Fibroblast of lung (primary cell): ENCODE measurements around the gene APBB1IP. TPM values are rescaled to one million over a fixed set of nuclear protein-coding genes. Genes with fewer than 3 reads are reported as not detected.

ENCODE experiments used
- DNase-seq, 2 donors: peaks; one replicate each; pipeline versions ENCODE4 v3.0.0 to v3.0.0-alpha.2; 2010; ENCODE audit warnings: low read depth in 2 of 2
- H2AFZ ChIP-seq: 2 replicates; pipeline ENCODE4 v1.5.1; 2012; ENCODE audit warnings: low read length, control low read depth, inconsistent platforms
- H3K27ac ChIP-seq: 2 replicates; pipeline ENCODE4 v1.5.1; 2011; ENCODE audit warnings: low read length, control low read depth; ENCODE audit not compliant: insufficient read depth
- H3K27me3 ChIP-seq: 2 replicates; pipeline ENCODE4 v1.5.1; 2011; ENCODE audit warnings: mild to moderate bottlenecking, low read length; ENCODE audit not compliant: control insufficient read depth, insufficient read depth
- H3K36me3 ChIP-seq: 2 replicates; pipeline ENCODE4 v1.5.1; 2011; ENCODE audit warnings: low read length; ENCODE audit not compliant: control insufficient read depth, insufficient read depth
- H3K4me1 ChIP-seq: 2 replicates; pipeline ENCODE4 v1.5.1; 2011; ENCODE audit warnings: low read length; ENCODE audit not compliant: control insufficient read depth, insufficient read depth; ENCODE audit errors: extremely low read depth
- H3K4me2 ChIP-seq: 2 replicates; pipeline ENCODE4 v1.5.1; 2011; ENCODE audit warnings: low read length, control low read depth; ENCODE audit not compliant: insufficient read depth; ENCODE audit errors: extremely low read depth
- H3K4me3 ChIP-seq, 4 experiments: fragments of 200-600 bp in 1 of 4; sonication (generic) in 1 of 4; replicated peaks in 1 of 4; 2 replicates each; pipeline ENCODE4 v1.5.1; 2011 to 2016; ENCODE audit warnings: low read length in 4 of 4, low read depth in 3 of 4, mild to moderate bottlenecking in 3 of 4, control low read depth in 2 of 4, inconsistent platforms in 1 of 4, mixed read lengths in 1 of 4; ENCODE audit not compliant: insufficient read depth in 1 of 4; ENCODE audit errors: control extremely low read depth in 1 of 4
- H3K79me2 ChIP-seq: 2 replicates; pipeline ENCODE4 v1.5.1; 2012; ENCODE audit warnings: mild to moderate bottlenecking, low read length, inconsistent platforms; ENCODE audit not compliant: control insufficient read depth, insufficient read depth
- H3K9ac ChIP-seq: 2 replicates; pipeline ENCODE4 v1.5.1; 2011; ENCODE audit warnings: mild to moderate bottlenecking, low read length, control low read depth; ENCODE audit not compliant: insufficient read depth
- H3K9me3 ChIP-seq: 2 replicates; pipeline ENCODE4 v1.5.1; 2012; ENCODE audit warnings: low read depth, low read length; ENCODE audit not compliant: control insufficient read depth, insufficient read depth
- H4K20me1 ChIP-seq: 2 replicates; pipeline ENCODE4 v1.5.1; 2011; ENCODE audit warnings: low read length; ENCODE audit not compliant: control insufficient read depth, insufficient read depth; ENCODE audit errors: extremely low read depth
- EZH2 ChIP-seq: IDR thresholded peaks from 2 replicates; pipeline ENCODE4 v1.5.1; 2012; ENCODE audit warnings: low read length, control low read depth, mild to moderate bottlenecking; ENCODE audit errors: missing control alignments
- polyA plus RNA-seq, 2 donors: library from polyadenylated mRNA; depleted of rRNA in 1 of 2; stranded (reverse) in 1 of 2; unstranded in 1 of 2; fragments of >200 nt; gene quantifications; 2 replicates each; pipeline ENCODE4 v1.2.1, GENCODE V29; 2011 to 2012; ENCODE audit warnings: missing spikeins in 1 of 2
- total RNA-seq: library from RNA; depleted of rRNA; stranded (reverse); fragments of >200 nt; gene quantifications from 2 replicates; pipeline ENCODE4 v1.2.1, GENCODE V29; 2014
- TF ChIP-seq, protein P1 (sequence below), 2 donors: IDR thresholded peaks in 1 of 2; conservative IDR thresholded peaks in 1 of 2; 1 replicate in 1 of 2; 2 replicates in 1 of 2; pipeline ENCODE4 v1.5.1; 2011 to 2012; ENCODE audit warnings: low read length in 2 of 2, control low read depth in 1 of 2, inconsistent platforms in 1 of 2, low read depth in 1 of 2, mild to moderate bottlenecking in 1 of 2

The APBB1IP gene
- total and polyA plus RNA-seq, 2 donors (not counting 1 experiment from before 2014, with no cell fraction given) = 1.5 TPM

DNA sequence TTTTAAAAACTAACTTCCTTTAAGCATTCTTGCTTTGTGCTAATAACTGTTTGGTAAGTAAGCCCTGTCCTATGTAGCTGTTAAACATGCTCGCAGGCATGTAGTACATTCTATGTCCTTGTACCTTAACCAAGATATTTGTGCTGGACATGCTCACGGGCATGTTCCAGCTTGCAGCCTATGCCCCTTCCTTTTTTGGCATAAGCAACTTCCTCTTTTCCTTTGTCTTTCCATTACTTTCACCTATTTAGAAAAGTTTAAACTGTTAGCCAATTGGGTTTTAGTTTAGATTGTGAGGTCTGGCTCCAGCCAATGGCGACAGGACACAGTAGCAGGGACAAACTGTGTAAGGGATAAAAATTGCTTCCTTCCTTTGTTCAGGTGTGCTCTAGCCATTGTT is 14.4 kb upstream of the APBB1IP start:
- no peaks in the 10 kb centered on the region for H3K36me3 ChIP-seq
- no peaks in the 10 kb centered on the region for H3K27me3 ChIP-seq
- no peaks in the 10 kb centered on the region for H3K9me3 ChIP-seq
- no peak for TF ChIP-seq EZH2
- TF ChIP-seq, protein P1, sequence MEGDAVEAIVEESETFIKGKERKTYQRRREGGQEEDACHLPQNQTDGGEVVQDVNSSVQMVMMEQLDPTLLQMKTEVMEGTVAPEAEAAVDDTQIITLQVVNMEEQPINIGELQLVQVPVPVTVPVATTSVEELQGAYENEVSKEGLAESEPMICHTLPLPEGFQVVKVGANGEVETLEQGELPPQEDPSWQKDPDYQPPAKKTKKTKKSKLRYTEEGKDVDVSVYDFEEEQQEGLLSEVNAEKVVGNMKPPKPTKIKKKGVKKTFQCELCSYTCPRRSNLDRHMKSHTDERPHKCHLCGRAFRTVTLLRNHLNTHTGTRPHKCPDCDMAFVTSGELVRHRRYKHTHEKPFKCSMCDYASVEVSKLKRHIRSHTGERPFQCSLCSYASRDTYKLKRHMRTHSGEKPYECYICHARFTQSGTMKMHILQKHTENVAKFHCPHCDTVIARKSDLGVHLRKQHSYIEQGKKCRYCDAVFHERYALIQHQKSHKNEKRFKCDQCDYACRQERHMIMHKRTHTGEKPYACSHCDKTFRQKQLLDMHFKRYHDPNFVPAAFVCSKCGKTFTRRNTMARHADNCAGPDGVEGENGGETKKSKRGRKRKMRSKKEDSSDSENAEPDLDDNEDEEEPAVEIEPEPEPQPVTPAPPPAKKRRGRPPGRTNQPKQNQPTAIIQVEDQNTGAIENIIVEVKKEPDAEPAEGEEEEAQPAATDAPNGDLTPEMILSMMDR (conservative IDR thresholded peaks at IDR 0.05 in 1 of 2, IDR thresholded peaks at IDR 0.05 in 1 of 2; ENCODE audit: low read depth in 1 of 2, low read length in 2 of 2) = no peak
- H4K20me1 ChIP-seq = no peaks in the 10 kb centered on the region
- DNase-seq = no peak
- H2AFZ ChIP-seq = no peak overlapping the region
- H3K27ac ChIP-seq = no peak overlapping the region
- no peaks in the 10 kb centered on the region for H3K79me2 ChIP-seq
- H3K4me1 ChIP-seq = no peaks in the 10 kb centered on the region
- no peak overlapping the region for H3K4me3 ChIP-seq
- H3K9ac ChIP-seq = no peak overlapping the region
- H3K4me2 ChIP-seq = no peak overlapping the region

DNA sequence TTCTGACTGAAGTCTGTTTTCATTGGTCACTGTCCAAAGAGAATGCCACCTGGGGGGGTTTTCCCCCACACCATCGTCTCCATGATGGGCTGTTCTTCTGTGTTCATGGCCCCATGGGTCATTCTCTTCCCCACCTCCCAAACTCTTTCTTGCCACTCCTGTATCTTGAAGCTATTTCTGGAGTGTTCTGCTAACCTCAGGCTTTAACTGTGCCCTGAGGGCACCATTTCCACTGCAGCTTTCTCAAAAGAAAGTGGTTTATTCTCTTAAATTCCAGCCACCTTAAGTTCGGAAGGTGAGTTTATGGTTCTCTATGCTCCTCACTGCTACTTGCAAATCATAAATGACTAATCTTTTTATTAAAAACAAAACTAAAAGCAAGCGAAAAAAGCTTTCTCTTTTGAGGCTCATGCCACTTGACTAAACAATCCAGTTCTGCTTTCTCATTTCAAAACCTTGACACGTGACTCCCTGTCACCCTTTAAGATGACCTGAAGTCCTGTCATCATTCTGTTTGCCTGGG is 7.4 kb upstream of the APBB1IP start:
- TF ChIP-seq, protein P1 (conservative IDR thresholded peaks at IDR 0.05 in 1 of 2, IDR thresholded peaks at IDR 0.05 in 1 of 2; ENCODE audit: low read depth in 1 of 2, low read length in 2 of 2) = no peak
- TF ChIP-seq EZH2 = no peak
- Histone ChIP-seq H3K9me3 (no peaks in the 10 kb centered on the region), H3K4me1 (no peaks in the 10 kb centered on the region), H3K27ac (no peak overlapping the region), H3K9ac (no peak overlapping the region), H3K27me3 (no peaks in the 10 kb centered on the region), H3K79me2 (no peaks in the 10 kb centered on the region), H2AFZ (no peak overlapping the region), H3K4me2 (no peak overlapping the region), H4K20me1 (no peaks in the 10 kb centered on the region), H3K4me3 (no peak overlapping the region), H3K36me3 (no peaks in the 10 kb centered on the region)
- DNase-seq = no peak

DNA sequence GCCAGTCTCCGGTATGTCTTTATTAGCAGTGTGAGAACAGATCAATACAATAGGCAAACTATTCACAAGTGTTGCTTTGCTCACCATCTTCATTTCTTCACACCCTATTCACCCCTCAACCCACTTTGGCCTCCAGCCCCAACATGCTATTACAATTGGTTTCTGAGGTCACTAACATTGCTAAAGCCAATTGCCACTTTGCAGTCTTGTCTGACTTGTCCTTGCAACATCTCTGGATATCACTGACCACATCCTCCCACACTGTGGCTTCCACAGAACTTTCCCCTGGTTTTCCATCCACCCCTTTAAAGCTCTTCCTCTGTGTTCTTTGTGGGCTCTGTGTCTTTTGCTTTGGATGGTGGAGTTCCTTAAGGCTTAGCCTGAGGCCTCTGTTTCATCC is 5.2 kb upstream of the APBB1IP start:
- TF ChIP-seq EZH2 = no peak
- TF ChIP-seq, protein P1 (conservative IDR thresholded peaks at IDR 0.05 in 1 of 2, IDR thresholded peaks at IDR 0.05 in 1 of 2; ENCODE audit: low read depth in 1 of 2, low read length in 2 of 2) = no peak
- Histone ChIP-seq H3K27me3 (no peaks in the 10 kb centered on the region), H3K79me2 (no peaks in the 10 kb centered on the region), H3K4me1 (no peaks in the 10 kb centered on the region), H3K36me3 (no peaks in the 10 kb centered on the region), H3K9me3 (no peaks in the 10 kb centered on the region), H3K27ac (no peak overlapping the region), H2AFZ (no peak overlapping the region), H3K9ac (no peak overlapping the region), H3K4me3 (no peak overlapping the region), H3K4me2 (no peak overlapping the region), H4K20me1 (no peaks in the 10 kb centered on the region)
- peak in 1 of 2 donors; percentile 23 for DNase-seq
